Muscle layer of duodenum (tissue), 2 donors: ENCODE data around the gene GOLIM4.

Experiments
- H3K27ac ChIP-seq: one replicate; pipeline ENCODE4 v1.7.0; 2013; ENCODE audit warnings: mild to moderate bottlenecking, low read length
- H3K27me3 ChIP-seq: one replicate; pipeline ENCODE4 v1.7.0; 2013; ENCODE audit warnings: low read depth, mild to moderate bottlenecking, control low read depth, low read length
- H3K36me3 ChIP-seq, 2 donors: one replicate each; pipeline ENCODE4 v1.7.0; 2013; ENCODE audit warnings: low read length in 2 of 2, control low read depth in 1 of 2, mild to moderate bottlenecking in 1 of 2; ENCODE audit not compliant: insufficient read depth in 2 of 2, control insufficient read depth in 1 of 2
- H3K4me1 ChIP-seq, 2 donors: one replicate each; pipeline ENCODE4 v1.7.0; 2013; ENCODE audit warnings: low read length in 2 of 2, mild to moderate bottlenecking in 2 of 2, control low read depth in 1 of 2, moderate library complexity in 1 of 2; ENCODE audit not compliant: insufficient read depth in 2 of 2, control insufficient read depth in 1 of 2
- H3K4me3 ChIP-seq, 2 donors: one replicate each; pipeline ENCODE4 v1.7.0; 2013; ENCODE audit warnings: low read length in 2 of 2, low read depth in 1 of 2, mild to moderate bottlenecking in 1 of 2
- H3K9me3 ChIP-seq, 2 donors: one replicate each; pipeline ENCODE4 v1.7.0; 2013; ENCODE audit warnings: low read length in 2 of 2, control low read depth in 1 of 2, mild to moderate bottlenecking in 1 of 2; ENCODE audit not compliant: control insufficient read depth in 1 of 2
- donor health status: healthy.

Gene GOLIM4

GRCh38 chr3:168086541-168087260 is 9.0 kb downstream of the GOLIM4 start:
- H3K27me3 ChIP-seq = no peaks in the 10 kb centered on the region
- no peaks in the 10 kb centered on the region for H3K9me3 ChIP-seq
- no peaks in the 10 kb centered on the region for H3K36me3 ChIP-seq
- peaks cover 7 to 19% of the 10 kb centered on the region in 2 donors for H3K4me1 ChIP-seq
- H3K27ac ChIP-seq = no peak overlapping the region
- no peak overlapping the region for H3K4me3 ChIP-seq

- peaks cover 7 to 21% of the 10 kb centered on the region in 2 donors for H3K4me1 ChIP-seq
- H3K36me3 ChIP-seq = no peaks in the 10 kb centered on the region
- no peak overlapping the region for H3K27ac ChIP-seq
- H3K9me3 ChIP-seq = no peaks in the 10 kb centered on the region
- no peaks in the 10 kb centered on the region for H3K27me3 ChIP-seq
- H3K4me3 ChIP-seq = no peak overlapping the region
Measured at GRCh38 chr3:168085491-168086119, 10.1 kb downstream of the GOLIM4 start.

- no peak overlapping the region for H3K27ac ChIP-seq
- no peaks in the 10 kb centered on the region for H3K9me3 ChIP-seq
- peaks cover 7 to 14% of the 10 kb centered on the region in 2 donors for H3K4me1 ChIP-seq
- no peaks in the 10 kb centered on the region for H3K27me3 ChIP-seq
- no peaks in the 10 kb centered on the region for H3K36me3 ChIP-seq
- H3K4me3 ChIP-seq = no peak overlapping the region
Measured at GRCh38 chr3:168083906-168084305, 11.8 kb downstream of the GOLIM4 start.

- H3K9me3 ChIP-seq = no peaks in the 10 kb centered on the region
- H3K4me3 ChIP-seq = no peak overlapping the region
- peaks cover 7 to 14% of the 10 kb centered on the region in 2 donors for H3K4me1 ChIP-seq
- no peaks in the 10 kb centered on the region for H3K36me3 ChIP-seq
- no peak overlapping the region for H3K27ac ChIP-seq
- H3K27me3 ChIP-seq = no peaks in the 10 kb centered on the region
Measured at GRCh38 chr3:168081856-168082255, 13.9 kb downstream of the GOLIM4 start.

- H3K4me3 ChIP-seq = no peak overlapping the region
- no peaks in the 10 kb centered on the region for H3K27me3 ChIP-seq
- no peaks in the 10 kb centered on the region for H3K36me3 ChIP-seq
- no peaks in the 10 kb centered on the region for H3K9me3 ChIP-seq
- H3K4me1 ChIP-seq = peaks cover 7 to 14% of the 10 kb centered on the region in 2 donors
- no peak overlapping the region for H3K27ac ChIP-seq
Measured at GRCh38 chr3:168081171-168081771, 14.5 kb downstream of the GOLIM4 start.

- no peaks in the 10 kb centered on the region for H3K9me3 ChIP-seq
- no peak overlapping the region for H3K4me3 ChIP-seq
- H3K36me3 ChIP-seq = no peaks in the 10 kb centered on the region
- no peak overlapping the region for H3K27ac ChIP-seq
- peaks cover 7 to 14% of the 10 kb centered on the region in 2 donors for H3K4me1 ChIP-seq
- no peaks in the 10 kb centered on the region for H3K27me3 ChIP-seq
Measured at GRCh38 chr3:168080499-168081170, 15.1 kb downstream of the GOLIM4 start.

GRCh38 chr3:168080022-168080421 is 15.7 kb downstream of the GOLIM4 start:
- H3K4me1 ChIP-seq = peaks cover 7 to 14% of the 10 kb centered on the region in 2 donors

GRCh38 chr3:168077091-168077490 is 18.6 kb downstream of the GOLIM4 start:
- no peaks in the 10 kb centered on the region for H3K36me3 ChIP-seq
- no peaks in the 10 kb centered on the region for H3K9me3 ChIP-seq
- no peak overlapping the region for H3K4me3 ChIP-seq
- peaks cover 7 to 14% of the 10 kb centered on the region in 2 donors for H3K4me1 ChIP-seq
- no peaks in the 10 kb centered on the region for H3K27me3 ChIP-seq
- H3K27ac ChIP-seq = no peak overlapping the region

More at GRCh38 chr3:168080022-168080421, 15.7 kb downstream of the GOLIM4 start:
- Histone ChIP-seq H3K27me3 (no peaks in the 10 kb centered on the region), H3K27ac (no peak overlapping the region), H3K36me3 (no peaks in the 10 kb centered on the region), H3K9me3 (no peaks in the 10 kb centered on the region), H3K4me3 (no peak overlapping the region)

- Histone ChIP-seq H3K27ac (no peak overlapping the region), H3K9me3 (no peaks in the 10 kb centered on the region)
Measured at GRCh38 chr3:168073842-168074605, 21.7 kb downstream of the GOLIM4 start.

GRCh38 chr3:168072323-168072650 is 23.4 kb downstream of the GOLIM4 start:
- Histone ChIP-seq H3K9me3 (no peaks in the 10 kb centered on the region), H3K27me3 (no peaks in the 10 kb centered on the region), H3K4me1 (peaks cover 0 to 7% of the 10 kb centered on the region in 2 donors), H3K36me3 (peaks cover 0 to 6% of the 10 kb centered on the region in 2 donors), H3K27ac (no peak overlapping the region), H3K4me3 (no peak overlapping the region)

More at GRCh38 chr3:168073842-168074605, 21.7 kb downstream of the GOLIM4 start:
- Histone ChIP-seq H3K4me3 (no peak overlapping the region), H3K27me3 (no peaks in the 10 kb centered on the region), H3K4me1 (peaks cover 0 to 7% of the 10 kb centered on the region in 2 donors), H3K36me3 (peaks cover 0 to 6% of the 10 kb centered on the region in 2 donors)
